Keratinocyte (primary cell): Measurements from ENCODE around the gene GAB2. TPM values are rescaled to one million over a fixed set of nuclear protein-coding genes. Genes with fewer than 3 reads are reported as not detected.

Experiments used
- DNase-seq: peaks from one replicate; pipeline ENCODE4 v3.0.0-alpha.2; 2011; ENCODE audit warnings: low read depth, missing footprints, low spot score
- FAIRE-seq: peaks from 2 replicates; lab custom pipeline; 2011; peaks lifted over from hg19 to GRCh38; lab: Jason Lieb, UNC
- H2AFZ ChIP-seq: 2 replicates; pipeline ENCODE4 v1.6.0; 2012; ENCODE audit warnings: low read length, control low read depth, inconsistent platforms; ENCODE audit not compliant: control insufficient read depth
- H3K27ac ChIP-seq: 2 replicates; pipeline ENCODE4 v1.5.1; 2011; ENCODE audit warnings: low read length; ENCODE audit not compliant: control insufficient read depth, insufficient read depth
- H3K27me3 ChIP-seq: 3 replicates; pipeline ENCODE4 v1.6.0; 2011; ENCODE audit warnings: low read length; ENCODE audit not compliant: control insufficient read depth, insufficient read depth; ENCODE audit errors: extremely low read depth
- H3K36me3 ChIP-seq, 2 experiments: 2 replicates in 1 of 2; 3 replicates in 1 of 2; pipeline ENCODE4 v1.5.1; 2011; ENCODE audit warnings: low read length in 2 of 2, mild to moderate bottlenecking in 1 of 2; ENCODE audit not compliant: control insufficient read depth in 2 of 2, insufficient read depth in 2 of 2; ENCODE audit errors: extremely low read depth in 1 of 2
- H3K4me1 ChIP-seq: 3 replicates; pipeline ENCODE4 v1.5.1; 2011; ENCODE audit warnings: low read length; ENCODE audit not compliant: control insufficient read depth, insufficient read depth; ENCODE audit errors: extremely low read depth
- H3K4me2 ChIP-seq: 3 replicates; pipeline ENCODE4 v1.6.0; 2011; ENCODE audit warnings: low read depth, low read length; ENCODE audit not compliant: control insufficient read depth, insufficient read depth; ENCODE audit errors: extremely low read depth
- H3K4me3 ChIP-seq, 3 experiments: fragments of 200-600 bp in 1 of 3; sonication (generic) in 1 of 3; 2 replicates in 2 of 3; 3 replicates in 1 of 3; pipeline ENCODE4 v1.5.1; 2011 to 2016; ENCODE audit warnings: low read length in 3 of 3, mild to moderate bottlenecking in 3 of 3, control low read depth in 2 of 3, inconsistent platforms in 1 of 3, low read depth in 1 of 3, mixed read lengths in 1 of 3, mixed run types in 1 of 3, moderate library complexity in 1 of 3; ENCODE audit not compliant: control insufficient read depth in 2 of 3, insufficient read depth in 2 of 3; ENCODE audit errors: extremely low read depth in 1 of 3
- H3K79me2 ChIP-seq: 2 replicates; pipeline ENCODE4 v1.6.0; 2012; ENCODE audit warnings: low read length; ENCODE audit not compliant: control insufficient read depth, insufficient read depth
- H3K9ac ChIP-seq: 3 replicates; pipeline ENCODE4 v1.6.0; 2011; ENCODE audit warnings: low read length; ENCODE audit not compliant: control insufficient read depth, insufficient read depth; ENCODE audit errors: extremely low read depth
- H3K9me1 ChIP-seq: 3 replicates; pipeline ENCODE4 v1.6.0; 2011; ENCODE audit warnings: low read length; ENCODE audit not compliant: control insufficient read depth, insufficient read depth; ENCODE audit errors: extremely low read depth
- H3K9me3 ChIP-seq: 2 replicates; pipeline ENCODE4 v1.5.1; 2012; ENCODE audit warnings: low read depth, low read length; ENCODE audit not compliant: control insufficient read depth
- H4K20me1 ChIP-seq: 3 replicates; pipeline ENCODE4 v1.6.0; 2011; ENCODE audit warnings: low read length; ENCODE audit not compliant: control insufficient read depth, insufficient read depth; ENCODE audit errors: extremely low read depth
- CTCF ChIP-seq, 3 experiments: IDR thresholded peaks in 1 of 3; conservative IDR thresholded peaks in 1 of 3; optimal IDR thresholded peaks in 1 of 3; 2 replicates in 2 of 3; 3 replicates in 1 of 3; pipeline versions ENCODE3 to v1.5.1; 2011; ENCODE audit warnings: low read length in 3 of 3, mild to moderate bottlenecking in 3 of 3, moderate library complexity in 2 of 3, control low read depth in 1 of 3, inconsistent platforms in 1 of 3; ENCODE audit not compliant: insufficient read depth in 2 of 3; ENCODE audit errors: extremely low read depth in 1 of 3
- EZH2 ChIP-seq: IDR thresholded peaks from one replicate; pipeline ENCODE4 v1.6.1; 2012; ENCODE audit warnings: inconsistent platforms, mild to moderate bottlenecking, low read length, moderate library complexity
- dilution Hi-C: fragments of 300-500 bp; cut with MboI; formaldehyde crosslinking; loops from one replicate; pipeline ENCODE4 v1.7.0; 2020; ENCODE audit warnings: low sequenced_read_pairs; ENCODE audit not compliant: extremely low pct_ligation_motif_present
- polyA plus RNA-seq, 5 experiments: library from polyadenylated mRNA; depleted of rRNA in 3 of 5; stranded (reverse) in 3 of 5; stranded (forward) in 1 of 5; unstranded in 1 of 5; fragments of >200 nt; gene quantifications; 1 replicate in 1 of 5; 2 replicates in 3 of 5; 3 replicates in 1 of 5; pipeline versions ENCODE4 v1.2.1 to v1.2.3, GENCODE V29; 2011 to 2012; ENCODE audit warnings: missing spikeins in 2 of 5, low read depth in 1 of 5, low replicate concordance in 1 of 5

Gene GAB2
- polyA plus RNA-seq, 1 donor (not counting 4 experiments of a cell fraction or from before 2014, with no cell fraction given) = 0.68 TPM

- no peak overlapping the region for H3K4me2 ChIP-seq
- H3K9ac ChIP-seq = no peak overlapping the region
- H3K27ac ChIP-seq = no peak overlapping the region
- no peaks in the 10 kb centered on the region for H3K79me2 ChIP-seq
- H3K36me3 ChIP-seq = no peaks in the 10 kb centered on the region
- no peak for FAIRE-seq
- H4K20me1 ChIP-seq = no peaks in the 10 kb centered on the region
- no peaks in the 10 kb centered on the region for H3K4me1 ChIP-seq
- no peaks in the 10 kb centered on the region for H3K9me3 ChIP-seq
- H3K9me1 ChIP-seq = no peaks in the 10 kb centered on the region
- TF ChIP-seq CTCF (optimal IDR thresholded peaks at IDR 0.05 in 1 of 3, IDR thresholded peaks at IDR 0.05 in 1 of 3, conservative IDR thresholded peaks at IDR 0.05 in 1 of 3; ENCODE audit: extremely low read depth in 1 of 3, insufficient read depth in 2 of 3, low read length in 3 of 3) (no peak), EZH2 (no peak)
- DNase-seq = no peak
- no peak overlapping the region for H3K4me3 ChIP-seq
- H3K27me3 ChIP-seq = no peaks in the 10 kb centered on the region
- no peak overlapping the region for H2AFZ ChIP-seq
- dilution Hi-C loops = no loop called here
Measured at GRCh38 chr11:78270971-78271370, 146.6 kb downstream of the GAB2 start.

- Histone ChIP-seq H3K4me3 (no peak overlapping the region), H3K4me1 (no peaks in the 10 kb centered on the region), H3K9me3 (no peaks in the 10 kb centered on the region), H3K79me2 (no peaks in the 10 kb centered on the region), H4K20me1 (no peaks in the 10 kb centered on the region), H3K9ac (no peak overlapping the region), H2AFZ (no peak overlapping the region), H3K27me3 (no peaks in the 10 kb centered on the region), H3K4me2 (no peak overlapping the region), H3K9me1 (no peaks in the 10 kb centered on the region), H3K27ac (no peak overlapping the region), H3K36me3 (no peaks in the 10 kb centered on the region)
- TF ChIP-seq EZH2 (no peak), CTCF (optimal IDR thresholded peaks at IDR 0.05 in 1 of 3, IDR thresholded peaks at IDR 0.05 in 1 of 3, conservative IDR thresholded peaks at IDR 0.05 in 1 of 3; ENCODE audit: extremely low read depth in 1 of 3, insufficient read depth in 2 of 3, low read length in 3 of 3) (no peak)
- DNase-seq = no peak
- FAIRE-seq = no peak
- dilution Hi-C loops = no loop called here
Measured at GRCh38 chr11:78269806-78270205, 147.8 kb downstream of the GAB2 start.
